H1 (cell line): ENCODE measurements around the gene CIDEA. TPM values are rescaled to one million over a fixed set of nuclear protein-coding genes. Genes with fewer than 3 reads are reported as not detected.

Experiments
- CTCF ChIA-PET: fragments of 300-600 bp; sonication (Branson Sonifier 250); formaldehyde crosslinking; loops from one replicate; lab custom pipeline; 2021; ENCODE audit not compliant: partially characterized antibody; lab: Charles Lee
- POLR2A ChIA-PET: fragments of 300-600 bp; sonication (Branson Sonifier 250); formaldehyde crosslinking; loops from one replicate; lab custom pipeline; 2021; ENCODE audit warnings: inconsistent platforms; ENCODE audit not compliant: partially characterized antibody; lab: Charles Lee
- DNase-seq, 2 experiments: peaks; one replicate each; pipeline versions ENCODE4 v3.0.0 to v3.0.0-alpha.2; 2010 to 2022; ENCODE audit warnings: low spot score in 2 of 2, low read depth in 1 of 2, mixed read lengths in 1 of 2
- FAIRE-seq: peaks from 2 replicates; lab custom pipeline; 2011; peaks lifted over from hg19 to GRCh38; lab: Jason Lieb, UNC
- H2AFZ ChIP-seq: 2 replicates; pipeline ENCODE4 v1.8.1; 2012; ENCODE audit warnings: low read length, inconsistent platforms
- H2AK5ac ChIP-seq: 2 replicates; pipeline ENCODE4 v1.6.1; 2013; ENCODE audit warnings: low read depth, low read length
- H2BK120ac ChIP-seq: replicated peaks from 2 replicates; pipeline ENCODE3; 2013; ENCODE audit warnings: low read depth, low read length, inconsistent platforms
- H2BK12ac ChIP-seq: 2 replicates; pipeline ENCODE4 v1.6.1; 2013; ENCODE audit warnings: low read depth, low read length
- H2BK15ac ChIP-seq: 2 replicates; pipeline ENCODE4 v1.6.1; 2013; ENCODE audit warnings: low read length
- H2BK20ac ChIP-seq: 2 replicates; pipeline ENCODE4 v1.6.1; 2013; ENCODE audit warnings: low read length
- H2BK5ac ChIP-seq: 2 replicates; pipeline ENCODE4 v1.6.1; 2013; ENCODE audit warnings: low read depth, low read length
- H3K14ac ChIP-seq: 2 replicates; pipeline ENCODE4 v1.6.1; 2013; ENCODE audit warnings: inconsistent platforms; ENCODE audit not compliant: insufficient read length
- H3K18ac ChIP-seq: 2 replicates; pipeline ENCODE4 v1.6.1; 2013; ENCODE audit warnings: low read length; ENCODE audit errors: extremely low read depth
- H3K23ac ChIP-seq: 2 replicates; pipeline ENCODE4 v1.6.1; 2013; ENCODE audit warnings: inconsistent platforms; ENCODE audit not compliant: insufficient read length
- H3K23me2 ChIP-seq: 2 replicates; pipeline ENCODE4 v1.6.1; 2013; ENCODE audit warnings: low read depth, low read length
- H3K27ac ChIP-seq: 2 replicates; pipeline ENCODE4 v1.6.1; 2011; ENCODE audit warnings: low read depth, low read length, inconsistent platforms
- H3K27me3 ChIP-seq, 4 experiments: replicated peaks in 1 of 4; 1 replicate in 1 of 4; 2 replicates in 3 of 4; pipeline versions ENCODE4 v1.6.1 to v1.8.1; 2011 to 2013; ENCODE audit warnings: low read length in 3 of 4, mild to moderate bottlenecking in 3 of 4, inconsistent platforms in 2 of 4, mixed read lengths in 2 of 4, moderate library complexity in 1 of 4; ENCODE audit not compliant: control insufficient read depth in 3 of 4, insufficient read depth in 3 of 4; ENCODE audit errors: extremely low read depth in 1 of 4
- H3K36me3 ChIP-seq, 4 experiments: 2 replicates each; pipeline versions ENCODE4 v1.6.1 to v1.8.1; 2011 to 2013; ENCODE audit warnings: mild to moderate bottlenecking in 4 of 4, low read length in 3 of 4, moderate library complexity in 2 of 4, control low read depth in 1 of 4, inconsistent platforms in 1 of 4; ENCODE audit not compliant: insufficient read depth in 4 of 4, control insufficient read depth in 2 of 4
- H3K4ac ChIP-seq: replicated peaks from 2 replicates; pipeline ENCODE3; 2013; ENCODE audit warnings: low read length, low read depth, mixed read lengths, inconsistent platforms; ENCODE audit not compliant: insufficient read length
- H3K4me1 ChIP-seq, 4 experiments: replicated peaks in 1 of 4; 1 replicate in 1 of 4; 2 replicates in 3 of 4; pipeline versions ENCODE4 v1.6.1 to v1.8.1; 2011 to 2013; ENCODE audit warnings: low read length in 3 of 4, inconsistent platforms in 2 of 4, mixed read lengths in 1 of 4; ENCODE audit not compliant: insufficient read depth in 4 of 4, control insufficient read depth in 3 of 4
- H3K4me2 ChIP-seq, 2 experiments: 2 replicates each; pipeline versions ENCODE4 v1.6.1 to v1.8.1; 2011 to 2013; ENCODE audit warnings: low read depth in 2 of 2, low read length in 2 of 2, control low read depth in 1 of 2, inconsistent platforms in 1 of 2, mild to moderate bottlenecking in 1 of 2; ENCODE audit not compliant: insufficient read depth in 1 of 2
- H3K4me3 ChIP-seq, 4 experiments: fragments of 200-600, 300-600 bp in 1 of 4; sonication (generic), shearing (Covaris generic), sonication (Bioruptor Twin) in 1 of 4; 2 replicates each; pipeline versions ENCODE4 v1.5.1 to v1.8.1; 2011 to 2016; ENCODE audit warnings: low read length in 4 of 4, low read depth in 3 of 4, control low read depth in 2 of 4, inconsistent platforms in 2 of 4, mild to moderate bottlenecking in 2 of 4, mixed read lengths in 1 of 4, moderate library complexity in 1 of 4; ENCODE audit not compliant: insufficient read depth in 2 of 4; ENCODE audit errors: extremely low read depth in 1 of 4
- H3K56ac ChIP-seq: replicated peaks from 2 replicates; pipeline ENCODE3; 2013; ENCODE audit warnings: low read depth, mild to moderate bottlenecking, mixed read lengths, low read length, inconsistent platforms; ENCODE audit not compliant: insufficient read length
- H3K79me1 ChIP-seq: 2 replicates; pipeline ENCODE4 v1.6.1; 2013; ENCODE audit warnings: low read depth, low read length, control low read depth
- H3K79me2 ChIP-seq, 2 experiments: 2 replicates each; pipeline versions ENCODE4 v1.6.1 to v1.8.1; 2012 to 2013; ENCODE audit warnings: low read length in 2 of 2, mild to moderate bottlenecking in 2 of 2, inconsistent platforms in 1 of 2; ENCODE audit not compliant: insufficient read depth in 2 of 2, control insufficient read depth in 1 of 2
- H3K9ac ChIP-seq, 4 experiments: replicated peaks in 1 of 4; 1 replicate in 1 of 4; 2 replicates in 3 of 4; pipeline versions ENCODE4 v1.6.1 to v1.8.1; 2011 to 2013; ENCODE audit warnings: low read depth in 3 of 4, low read length in 3 of 4, control low read depth in 2 of 4, mild to moderate bottlenecking in 2 of 4, moderate library complexity in 2 of 4, inconsistent platforms in 1 of 4; ENCODE audit errors: extremely low read depth in 1 of 4
- H3K9me3 ChIP-seq, 2 experiments: 2 replicates each; pipeline versions ENCODE4 v1.6.1 to v1.8.1; 2012 to 2013; ENCODE audit warnings: mild to moderate bottlenecking in 2 of 2, moderate library complexity in 2 of 2, control low read depth in 1 of 2, inconsistent platforms in 1 of 2, low read depth in 1 of 2, low read length in 1 of 2, mixed read lengths in 1 of 2; ENCODE audit not compliant: insufficient read depth in 2 of 2
- H4K20me1 ChIP-seq, 2 experiments: replicated peaks in 1 of 2; 2 replicates each; pipeline versions ENCODE3 to v1.8.1; 2011 to 2013; ENCODE audit warnings: inconsistent platforms in 2 of 2, low read length in 2 of 2, mild to moderate bottlenecking in 1 of 2; ENCODE audit not compliant: insufficient read depth in 2 of 2, control insufficient read depth in 1 of 2
- H4K5ac ChIP-seq: 2 replicates; pipeline ENCODE4 v1.6.1; 2013; ENCODE audit warnings: low read length, low read depth, mixed read lengths, inconsistent platforms; ENCODE audit not compliant: insufficient read length
- H4K8ac ChIP-seq: 2 replicates; pipeline ENCODE4 v1.8.0; 2013; ENCODE audit warnings: mild to moderate bottlenecking, moderate library complexity, low read length, inconsistent platforms; ENCODE audit not compliant: insufficient read depth; ENCODE audit errors: extremely low read depth
- H4K91ac ChIP-seq: replicated peaks from 2 replicates; pipeline ENCODE3; 2013; ENCODE audit warnings: low read length, mixed read lengths, inconsistent platforms; ENCODE audit not compliant: insufficient read length
- HDAC2 ChIP-seq, 2 experiments: fragments of 300-600 bp in 1 of 2; sonication (generic) in 1 of 2; IDR thresholded peaks; 2 replicates each; pipeline ENCODE4 v1.6.1; 2011 to 2012; ENCODE audit warnings: low read depth in 2 of 2, low read length in 2 of 2, mild to moderate bottlenecking in 2 of 2, moderate library complexity in 2 of 2, borderline replicate concordance in 1 of 2, inconsistent platforms in 1 of 2
- KDM4A ChIP-seq: IDR thresholded peaks from one replicate; pipeline ENCODE4 v1.7.1; 2012; ENCODE audit warnings: low read depth, mild to moderate bottlenecking, moderate library complexity, low read length, inconsistent platforms; ENCODE audit not compliant: severe bottlenecking
- RAD21 ChIP-seq, 2 experiments: IDR thresholded peaks in 1 of 2; conservative IDR thresholded peaks in 1 of 2; 2 replicates each; pipeline ENCODE4 v1.6.1; 2011; ENCODE audit warnings: low read depth in 2 of 2, low read length in 2 of 2, improper control_type of control experiment in 1 of 2, inconsistent platforms in 1 of 2, mild to moderate bottlenecking in 1 of 2, moderate library complexity in 1 of 2
- RNF2 ChIP-seq: fragments of 200-900, 300-1000 bp; sonication (generic); IDR thresholded peaks from 2 replicates; pipeline ENCODE4 v1.7.1; 2016; ENCODE audit warnings: borderline replicate concordance, low read depth, mild to moderate bottlenecking, antibody characterized with exemption, low read length; ENCODE audit not compliant: poor library complexity, severe bottlenecking; ENCODE audit errors: missing control alignments
- SIRT6 ChIP-seq: IDR thresholded peaks from one replicate; pipeline ENCODE4 v1.7.1; 2012; ENCODE audit warnings: low read length, inconsistent platforms
- SP1 ChIP-seq: IDR thresholded peaks from 2 replicates; pipeline ENCODE4 v1.6.1; 2011; ENCODE audit warnings: low read depth, low read length
- TEAD4 ChIP-seq: IDR thresholded peaks from 2 replicates; pipeline ENCODE4 v1.6.1; 2012; ENCODE audit warnings: low read depth, low read length, inconsistent platforms, mixed read lengths
- WGBS, 2 experiments: shearing (Covaris generic) in 1 of 2; methylation state at CpG; one replicate each; pipeline versions ENCODE4 v1.1.6 to v1.1.7; 2013 to 2015; ENCODE audit warnings: low lambda C conversion rate in 2 of 2, mixed read lengths in 2 of 2, inconsistent platforms in 1 of 2, low coverage in 1 of 2, missing lambda C conversion rate in 1 of 2; ENCODE audit not compliant: insufficient replicate concordance in 2 of 2, insufficient coverage in 1 of 2, insufficient read length in 1 of 2; ENCODE audit errors: extremely low coverage in 1 of 2, missing lambda C conversion rate in 1 of 2; 5-methylcytosine and 5-hydroxymethylcytosine counted together
- polyA plus RNA-seq, 7 experiments: library from polyadenylated mRNA; depleted of rRNA in 3 of 7; stranded (reverse) in 5 of 7; unstranded in 2 of 7; fragments of >200 nt in 5 of 7; fragments of 200-250 nt in 2 of 7; gene quantifications; 1 replicate in 5 of 7; 2 replicates in 1 of 7; 4 replicates in 1 of 7; pipeline versions ENCODE4 v1.2.1 to v1.2.3, GENCODE V29; 2011 to 2013; ENCODE audit warnings: missing spikeins in 2 of 7, mixed read lengths in 2 of 7
- total RNA-seq: library from RNA; stranded (reverse); fragmentation: NEBNext Ultra II Directional; extraction: Animal tissue kit (Norgen Biotek cat#: 25700); gene quantifications from 2 replicates; pipeline ENCODE4 v1.2.1, GENCODE V29; 2021
- TF ChIP-seq, protein P1 (sequence below): IDR thresholded peaks from 2 replicates; pipeline ENCODE4 v1.6.1; 2011; ENCODE audit warnings: low read length, improper control_type of control experiment
- TF ChIP-seq, protein P2 (sequence below), 3 experiments: IDR thresholded peaks; 1 replicate in 2 of 3; 2 replicates in 1 of 3; pipeline versions ENCODE4 v1.5.1 to v1.6.1; 2011; ENCODE audit warnings: low read length in 3 of 3, mild to moderate bottlenecking in 3 of 3, inconsistent platforms in 2 of 3, low read depth in 1 of 3, moderate library complexity in 1 of 3; ENCODE audit not compliant: insufficient read depth in 1 of 3; ENCODE audit errors: control extremely low read depth in 1 of 3

Gene CIDEA
- total and polyA plus RNA-seq, 2 of the 8 experiments (the other 6 are each of a cell fraction or from before 2014, with no cell fraction given) = not detected

DNA sequence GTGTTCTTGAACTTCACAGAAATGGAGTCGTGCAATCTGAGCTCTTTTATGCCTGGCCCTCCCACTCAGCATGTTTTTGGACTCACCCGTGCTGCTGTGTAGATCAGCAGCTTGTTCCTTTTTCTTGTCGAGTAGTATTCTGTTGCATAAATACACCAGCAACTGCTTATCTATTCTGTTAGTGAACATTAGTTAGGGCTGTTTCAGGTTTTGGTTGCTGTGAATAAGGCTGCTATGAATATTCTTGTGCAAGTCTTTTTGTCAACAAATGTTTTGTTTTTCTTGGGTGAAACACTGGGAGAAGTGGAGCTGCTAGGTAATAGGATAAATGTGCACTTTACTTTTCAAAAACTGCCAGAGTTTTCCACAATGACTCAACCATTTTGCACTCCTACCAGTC lies 15.3 kb upstream of the CIDEA start:
- Histone ChIP-seq H4K8ac (no peak overlapping the region), H3K27ac (no peak overlapping the region), H3K23me2 (no peaks in the 10 kb centered on the region), H3K14ac (no peak overlapping the region), H4K5ac (no peak overlapping the region), H2BK20ac (no peak overlapping the region), H3K36me3 (no peaks in the 10 kb centered on the region), H3K18ac (no peak overlapping the region), H3K56ac (no peak overlapping the region), H3K23ac (no peak overlapping the region), H3K4ac (no peak overlapping the region), H3K79me1 (no peaks in the 10 kb centered on the region), H2BK12ac (no peak overlapping the region), H4K91ac (no peak overlapping the region), H3K4me3 (no peak overlapping the region), H2BK15ac (no peak overlapping the region), H2AK5ac (no peak overlapping the region), H3K4me2 (no peak overlapping the region), H2BK120ac (no peak overlapping the region), H2BK5ac (no peak overlapping the region), H3K79me2 (no peaks in the 10 kb centered on the region), H3K27me3 (peaks cover 0 to 2% (median 0%) of the 10 kb centered on the region in 4 experiments; a peak in 1 of 7 replicates), H3K9ac (no peak overlapping the region), H3K4me1 (peaks cover 0 to 2% (median 0%) of the 10 kb centered on the region in 4 experiments; a peak in 2 of 7 replicates), H4K20me1 (no peaks in the 10 kb centered on the region), H3K9me3 (no peaks in the 10 kb centered on the region; a peak in 1 of 4 replicates), H2AFZ (no peak overlapping the region)
- ChIA-PET POLR2A (no interaction called here), CTCF (interaction anchor here (0.5 to 6.3 kb wide), 7 partner anchors 9 to 251 kb away, joined by 3 to 58 read pairs (median 4); partner anchors contain the start of gene ANKRD62)
- FAIRE-seq = peak; percentile 13
- WGBS, 2 experiments = 86% methylated on average over 3 of the region's 3 CpGs; no CpG with 5 or more reads in 1 of the 2 experiments
- DNase-seq = peak in 1 of 2 experiments; percentile 17
- TF ChIP-seq SP1 (no peak), RAD21 (IDR thresholded peaks at IDR 0.05 in 1 of 2, conservative IDR thresholded peaks at IDR 0.05 in 1 of 2; ENCODE audit: low read depth in 2 of 2, low read length in 2 of 2) (no peak), KDM4A (no peak), TEAD4 (no peak), RNF2 (no peak), HDAC2 (IDR thresholded peaks at IDR 0.05; ENCODE audit: borderline replicate concordance in 1 of 2, low read depth in 2 of 2, low read length in 2 of 2) (no peak), SIRT6 (no peak)
- TF ChIP-seq, protein P1, sequence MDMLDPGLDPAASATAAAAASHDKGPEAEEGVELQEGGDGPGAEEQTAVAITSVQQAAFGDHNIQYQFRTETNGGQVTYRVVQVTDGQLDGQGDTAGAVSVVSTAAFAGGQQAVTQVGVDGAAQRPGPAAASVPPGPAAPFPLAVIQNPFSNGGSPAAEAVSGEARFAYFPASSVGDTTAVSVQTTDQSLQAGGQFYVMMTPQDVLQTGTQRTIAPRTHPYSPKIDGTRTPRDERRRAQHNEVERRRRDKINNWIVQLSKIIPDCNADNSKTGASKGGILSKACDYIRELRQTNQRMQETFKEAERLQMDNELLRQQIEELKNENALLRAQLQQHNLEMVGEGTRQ = no peak
- TF ChIP-seq, protein P2, sequence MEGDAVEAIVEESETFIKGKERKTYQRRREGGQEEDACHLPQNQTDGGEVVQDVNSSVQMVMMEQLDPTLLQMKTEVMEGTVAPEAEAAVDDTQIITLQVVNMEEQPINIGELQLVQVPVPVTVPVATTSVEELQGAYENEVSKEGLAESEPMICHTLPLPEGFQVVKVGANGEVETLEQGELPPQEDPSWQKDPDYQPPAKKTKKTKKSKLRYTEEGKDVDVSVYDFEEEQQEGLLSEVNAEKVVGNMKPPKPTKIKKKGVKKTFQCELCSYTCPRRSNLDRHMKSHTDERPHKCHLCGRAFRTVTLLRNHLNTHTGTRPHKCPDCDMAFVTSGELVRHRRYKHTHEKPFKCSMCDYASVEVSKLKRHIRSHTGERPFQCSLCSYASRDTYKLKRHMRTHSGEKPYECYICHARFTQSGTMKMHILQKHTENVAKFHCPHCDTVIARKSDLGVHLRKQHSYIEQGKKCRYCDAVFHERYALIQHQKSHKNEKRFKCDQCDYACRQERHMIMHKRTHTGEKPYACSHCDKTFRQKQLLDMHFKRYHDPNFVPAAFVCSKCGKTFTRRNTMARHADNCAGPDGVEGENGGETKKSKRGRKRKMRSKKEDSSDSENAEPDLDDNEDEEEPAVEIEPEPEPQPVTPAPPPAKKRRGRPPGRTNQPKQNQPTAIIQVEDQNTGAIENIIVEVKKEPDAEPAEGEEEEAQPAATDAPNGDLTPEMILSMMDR (IDR thresholded peaks at IDR 0.05; ENCODE audit: control extremely low read depth in 1 of 3, insufficient read depth in 1 of 3, low read depth in 1 of 3, low read length in 3 of 3) = no peak
